GM19395 (cell line): ENCODE results near the gene IFNA2.
A peak's percentile ranks its signal among the peaks of the same experiment; 100 is the strongest.
"Not testable (repeated sequence)": the region's sequence is repeated elsewhere in the genome, so short reads cannot be mapped to it uniquely, and the experiment has no call there.

Source experiments
- ATAC-seq: cut with Tn5 transposase; IDR thresholded peaks from one replicate; pipeline ENCODE4 v1.9.1; 2021; ENCODE audit warnings: mild to moderate bottlenecking, moderate library complexity; ENCODE audit not compliant: unreplicated experiment

The IFNA2 gene

GRCh38 chr9:21385131-21385670 lies at the start of gene IFNA2:
Gene IFNA2, minus strand, starts transcription at chr9:21385398. Its CDS starts 69 bp downstream, at chr9:21385329.
- peak; percentile 22 for ATAC-seq

GRCh38 chr9:21435015-21435383 lies 49.8 kb upstream of the IFNA2 start:
- not testable (repeated sequence) for ATAC-seq

- no peak for ATAC-seq
These were observed 49.2 kb upstream of the IFNA2 start for GRCh38 chr9:21434202-21435014.

GRCh38 chr9:21432672-21433425 lies 47.7 kb upstream of the IFNA2 start:
- ATAC-seq, result peak; percentile 73

- ATAC-seq, result no peak
These were observed 44.0 kb upstream of the IFNA2 start for GRCh38 chr9:21429191-21429590.

GRCh38 chr9:21428235-21428634 lies 43.0 kb upstream of the IFNA2 start:
- peak; percentile 59 for ATAC-seq

GRCh38 chr9:21415493-21416267 lies 30.5 kb upstream of the IFNA2 start:
- no peak for ATAC-seq

GRCh38 chr9:21414220-21414940 lies 29.2 kb upstream of the IFNA2 start:
- no peak for ATAC-seq

- no peak for ATAC-seq
These were observed 28.4 kb upstream of the IFNA2 start for GRCh38 chr9:21413624-21414023.

GRCh38 chr9:21413151-21413550 lies 28.0 kb upstream of the IFNA2 start:
- no peak for ATAC-seq

GRCh38 chr9:21412107-21412506 lies 26.9 kb upstream of the IFNA2 start:
- ATAC-seq, result no peak

- no peak for ATAC-seq
These were observed 23.6 kb upstream of the IFNA2 start, which contains the start of gene IFNA8 for GRCh38 chr9:21408817-21409216. Gene IFNA8, plus strand, starts transcription at chr9:21409117. Its CDS starts 60 bp downstream, at chr9:21409177.

- no peak for ATAC-seq
These were observed 18.9 kb upstream of the IFNA2 start for GRCh38 chr9:21404146-21404545.

GRCh38 chr9:21402386-21403251 lies 17.4 kb upstream of the IFNA2 start:
- peak; percentile 56 for ATAC-seq

GRCh38 chr9:21399956-21400355 lies 14.8 kb upstream of the IFNA2 start:
- ATAC-seq, result no peak

- ATAC-seq, result no peak
These were observed 13.8 kb upstream of the IFNA2 start for GRCh38 chr9:21398955-21399489.

GRCh38 chr9:21395778-21396717 lies 10.8 kb upstream of the IFNA2 start:
- peak; percentile 79 for ATAC-seq

- ATAC-seq, result peak; percentile 83
These were observed 7.1 kb upstream of the IFNA2 start for GRCh38 chr9:21392270-21392669.
